ENCODE measurements around the gene FRA10AC1.

The FRA10AC1 gene

DNA sequence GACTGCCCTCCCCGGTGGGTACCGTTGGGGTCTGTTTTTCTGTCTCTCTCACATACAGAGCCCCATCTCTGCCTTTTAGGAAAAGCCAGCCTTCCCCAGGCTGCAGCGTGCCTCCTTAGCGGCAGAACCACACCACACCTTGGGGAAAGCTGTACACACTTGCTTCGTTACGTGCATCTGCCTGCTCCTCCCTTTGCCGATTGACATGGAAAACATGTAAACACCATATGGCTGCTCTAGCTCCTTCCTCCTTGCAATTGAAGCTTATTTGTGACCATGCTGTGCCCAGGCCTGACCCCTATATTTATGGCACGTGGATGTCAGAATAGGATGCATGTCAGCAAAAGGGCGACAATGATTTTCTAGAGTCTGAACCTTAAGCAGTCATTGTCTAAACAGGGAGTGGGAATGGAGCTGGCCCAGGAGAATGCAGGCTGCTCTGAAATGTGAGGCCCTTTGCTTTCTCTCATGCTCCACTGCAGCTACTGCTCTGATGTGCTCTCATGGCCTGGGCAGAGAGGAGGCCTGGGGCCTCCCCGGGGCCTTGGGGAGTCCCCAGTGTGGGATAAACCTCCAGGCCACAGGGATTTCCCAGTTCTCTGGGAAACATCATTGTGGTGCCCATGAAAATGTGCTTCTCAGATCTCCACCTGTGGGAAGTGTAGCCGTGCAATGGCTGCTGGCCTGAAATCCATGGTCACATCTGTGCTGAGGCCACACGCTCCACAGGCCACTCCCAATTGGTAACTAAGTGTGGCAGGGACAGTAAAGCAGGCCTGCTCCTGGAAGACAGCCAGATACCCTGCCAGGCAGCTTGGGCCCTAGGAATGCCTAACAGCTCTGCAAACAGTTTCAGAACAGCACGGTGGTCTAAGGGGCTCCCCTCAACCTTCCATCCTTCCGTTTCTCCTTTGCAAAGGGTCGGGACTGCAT lies 71.5 kb downstream of the FRA10AC1 start:
- no peak for DNase-seq (ENCODE audit: low read depth, low spot score)

DNA sequence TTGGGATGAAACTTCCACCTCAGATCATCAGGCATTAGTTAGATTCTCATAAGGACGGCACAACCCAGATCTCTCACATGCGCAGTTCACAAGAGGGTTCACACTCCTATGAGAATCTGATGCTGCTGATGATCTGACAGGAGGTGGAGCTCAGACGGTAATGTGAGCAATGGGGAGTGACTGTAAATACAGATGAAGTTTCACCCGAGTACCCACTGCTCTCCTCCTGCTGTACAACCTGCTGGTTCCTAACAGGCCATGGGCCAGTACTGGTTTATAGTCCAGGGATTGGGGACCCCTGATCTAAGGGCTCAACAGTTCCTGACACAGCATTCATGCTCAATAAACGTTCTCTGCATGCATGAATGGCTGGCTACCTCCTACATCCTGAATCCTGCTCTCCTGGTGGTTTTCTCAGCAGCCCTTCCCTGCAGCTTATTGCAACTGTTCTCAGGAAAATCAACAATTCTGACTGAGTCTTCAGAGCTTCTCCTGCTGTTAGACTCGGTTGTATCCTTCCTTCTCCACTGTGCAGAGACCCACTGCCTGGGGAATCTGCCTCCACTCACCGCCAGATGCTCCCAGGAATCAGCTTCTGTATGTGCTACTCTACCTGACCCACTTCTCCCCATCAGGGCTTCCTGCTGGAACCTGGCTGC lies 72.6 kb downstream of the FRA10AC1 start:
- DNase-seq (ENCODE audit: low read depth, low spot score) = no peak

DNA sequence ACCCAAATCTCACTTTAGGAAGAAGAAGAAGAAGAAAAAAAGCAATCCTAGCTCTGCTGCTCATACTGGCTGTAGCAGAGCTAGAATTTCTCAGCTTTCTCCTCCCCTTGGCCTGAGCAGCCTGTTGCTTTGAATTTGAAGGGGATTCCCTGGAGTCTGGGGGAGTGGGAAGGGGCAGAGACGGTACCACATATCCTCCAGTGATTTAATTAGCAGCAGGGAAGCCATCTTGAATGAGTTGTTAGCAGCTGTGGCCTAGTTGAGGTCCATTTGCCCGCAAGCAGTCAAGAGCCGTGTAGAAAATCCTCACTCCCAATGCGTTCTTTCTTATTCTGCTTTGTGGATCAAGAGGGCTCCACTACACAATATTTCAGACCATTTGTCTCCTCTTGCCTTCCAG lies 73.5 kb downstream of the FRA10AC1 start:
- DNase-seq (ENCODE audit: low read depth, low spot score) = no peak

DNA sequence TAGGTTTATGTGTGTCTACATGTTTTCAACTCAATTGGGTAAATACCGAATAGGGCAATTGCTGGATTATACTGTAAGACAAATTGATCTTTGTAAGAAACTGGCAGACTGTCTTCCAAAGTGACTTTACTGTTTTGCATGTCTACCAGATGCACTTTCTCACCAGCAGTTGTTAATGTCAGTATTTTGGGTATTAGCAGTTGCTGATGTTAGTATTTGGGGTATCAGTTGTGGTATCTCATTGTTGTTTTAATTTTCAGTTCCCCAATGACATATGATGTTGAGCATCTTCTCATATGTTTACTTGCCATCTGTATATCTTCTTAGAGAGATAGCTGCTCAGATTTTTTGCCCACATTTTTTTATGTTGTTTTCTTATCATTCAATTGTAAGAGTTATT lies 79.5 kb downstream of the FRA10AC1 start:
- DNase-seq (ENCODE audit: low read depth, low spot score) = no peak

DNA sequence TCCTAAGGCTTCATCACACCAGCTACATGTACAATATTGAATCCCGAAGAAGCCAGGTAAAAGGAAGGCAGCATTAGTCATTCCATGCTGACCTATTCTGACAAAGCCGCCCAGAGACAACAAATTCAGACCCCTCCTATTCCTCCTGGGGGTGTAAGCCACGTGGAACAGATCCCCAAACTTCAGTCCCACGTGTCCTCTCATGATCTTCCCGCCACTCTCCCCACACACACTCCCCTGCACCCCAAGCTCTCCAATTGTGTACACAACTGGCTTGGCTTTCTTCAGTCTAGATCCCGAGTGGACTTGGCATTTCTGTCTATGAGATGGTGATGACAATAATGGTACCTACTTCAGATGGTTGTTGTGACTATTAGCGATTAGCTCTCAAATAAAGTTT lies 81.5 kb downstream of the FRA10AC1 start:
- no peak for DNase-seq (ENCODE audit: low read depth, low spot score)
